PC-9 (cell line): ENCODE measurements around the gene DHRS7B.

Experiments
- EZH2 ChIP-seq: fragments of 200-600 bp; sonication (generic); IDR thresholded peaks from 2 replicates; pipeline ENCODE4 v1.8.0; 2017; ENCODE audit warnings: antibody characterized with exemption, low read depth
- TF ChIP-seq, protein P1 (sequence below): fragments of 200-600 bp; sonication (generic); conservative IDR thresholded peaks from 2 replicates; pipeline ENCODE4 v1.6.1; 2017; ENCODE audit warnings: mixed run types, antibody characterized with exemption, mild to moderate bottlenecking, moderate library complexity

DNA sequence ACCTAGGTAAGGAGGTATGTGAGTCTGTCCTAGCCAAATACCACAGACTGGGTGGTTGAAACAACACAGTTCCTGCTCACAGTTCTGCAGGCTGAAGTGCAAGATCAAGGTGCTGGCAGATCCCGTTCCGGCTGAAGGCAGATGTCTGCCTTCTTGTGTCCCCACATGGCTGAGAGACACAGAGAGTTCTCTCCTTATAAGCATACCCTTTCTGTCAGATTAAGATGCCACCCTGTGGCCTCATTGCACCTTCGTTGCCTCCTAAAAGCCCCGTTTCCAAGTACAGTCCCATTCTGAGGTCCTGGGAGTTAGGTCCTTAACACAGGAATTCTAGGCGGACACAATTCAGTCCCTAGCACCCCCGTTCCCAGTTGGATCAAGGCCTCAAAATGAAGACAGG, 96.3 kb downstream of the DHRS7B start:
- TF ChIP-seq, protein P1, sequence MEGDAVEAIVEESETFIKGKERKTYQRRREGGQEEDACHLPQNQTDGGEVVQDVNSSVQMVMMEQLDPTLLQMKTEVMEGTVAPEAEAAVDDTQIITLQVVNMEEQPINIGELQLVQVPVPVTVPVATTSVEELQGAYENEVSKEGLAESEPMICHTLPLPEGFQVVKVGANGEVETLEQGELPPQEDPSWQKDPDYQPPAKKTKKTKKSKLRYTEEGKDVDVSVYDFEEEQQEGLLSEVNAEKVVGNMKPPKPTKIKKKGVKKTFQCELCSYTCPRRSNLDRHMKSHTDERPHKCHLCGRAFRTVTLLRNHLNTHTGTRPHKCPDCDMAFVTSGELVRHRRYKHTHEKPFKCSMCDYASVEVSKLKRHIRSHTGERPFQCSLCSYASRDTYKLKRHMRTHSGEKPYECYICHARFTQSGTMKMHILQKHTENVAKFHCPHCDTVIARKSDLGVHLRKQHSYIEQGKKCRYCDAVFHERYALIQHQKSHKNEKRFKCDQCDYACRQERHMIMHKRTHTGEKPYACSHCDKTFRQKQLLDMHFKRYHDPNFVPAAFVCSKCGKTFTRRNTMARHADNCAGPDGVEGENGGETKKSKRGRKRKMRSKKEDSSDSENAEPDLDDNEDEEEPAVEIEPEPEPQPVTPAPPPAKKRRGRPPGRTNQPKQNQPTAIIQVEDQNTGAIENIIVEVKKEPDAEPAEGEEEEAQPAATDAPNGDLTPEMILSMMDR = no peak
- TF ChIP-seq EZH2 = no peak
